GM10248 (cell line): ENCODE data around the gene AOPEP.

ENCODE experiments used
- CTCF ChIA-PET: fragments of 300-600 bp; sonication (Branson Sonifier 250); formaldehyde crosslinking; extraction: SDS; loops from one replicate; lab custom pipeline; 2021; ENCODE audit warnings: antibody characterized with exemption; lab: Yijun Ruan, JAX
- POLR2A ChIA-PET: fragments of 350-650 bp; sonication (Branson Sonifier 250); formaldehyde crosslinking; extraction: SDS; loops from one replicate; lab custom pipeline; 2020; ENCODE audit warnings: antibody characterized with exemption; lab: Yijun Ruan, JAX
- DNase-seq: peaks from one replicate; pipeline ENCODE4 v3.0.0; 2012; ENCODE audit errors: extremely low spot score
- TF ChIP-seq, protein P1 (sequence below): IDR thresholded peaks from 2 replicates; pipeline ENCODE4 v1.5.1; 2012; ENCODE audit warnings: mild to moderate bottlenecking, low read depth; ENCODE audit errors: extremely low read depth, missing control alignments, control extremely low read depth

Gene AOPEP

GRCh38 chr9:95125652-95126051 lies 399.2 kb downstream of the AOPEP start:
- POLR2A ChIA-PET, result no interaction called here
- CTCF ChIA-PET, result interaction anchor here (0.8 to 11.0 kb wide), 13 partner anchors 10 to 458 kb away, joined by 3 to 282 read pairs (median 7); no protein-coding TSS in a partner anchor
- DNase-seq, result no peak
- TF ChIP-seq, protein P1, sequence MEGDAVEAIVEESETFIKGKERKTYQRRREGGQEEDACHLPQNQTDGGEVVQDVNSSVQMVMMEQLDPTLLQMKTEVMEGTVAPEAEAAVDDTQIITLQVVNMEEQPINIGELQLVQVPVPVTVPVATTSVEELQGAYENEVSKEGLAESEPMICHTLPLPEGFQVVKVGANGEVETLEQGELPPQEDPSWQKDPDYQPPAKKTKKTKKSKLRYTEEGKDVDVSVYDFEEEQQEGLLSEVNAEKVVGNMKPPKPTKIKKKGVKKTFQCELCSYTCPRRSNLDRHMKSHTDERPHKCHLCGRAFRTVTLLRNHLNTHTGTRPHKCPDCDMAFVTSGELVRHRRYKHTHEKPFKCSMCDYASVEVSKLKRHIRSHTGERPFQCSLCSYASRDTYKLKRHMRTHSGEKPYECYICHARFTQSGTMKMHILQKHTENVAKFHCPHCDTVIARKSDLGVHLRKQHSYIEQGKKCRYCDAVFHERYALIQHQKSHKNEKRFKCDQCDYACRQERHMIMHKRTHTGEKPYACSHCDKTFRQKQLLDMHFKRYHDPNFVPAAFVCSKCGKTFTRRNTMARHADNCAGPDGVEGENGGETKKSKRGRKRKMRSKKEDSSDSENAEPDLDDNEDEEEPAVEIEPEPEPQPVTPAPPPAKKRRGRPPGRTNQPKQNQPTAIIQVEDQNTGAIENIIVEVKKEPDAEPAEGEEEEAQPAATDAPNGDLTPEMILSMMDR, result no peak

DNA sequence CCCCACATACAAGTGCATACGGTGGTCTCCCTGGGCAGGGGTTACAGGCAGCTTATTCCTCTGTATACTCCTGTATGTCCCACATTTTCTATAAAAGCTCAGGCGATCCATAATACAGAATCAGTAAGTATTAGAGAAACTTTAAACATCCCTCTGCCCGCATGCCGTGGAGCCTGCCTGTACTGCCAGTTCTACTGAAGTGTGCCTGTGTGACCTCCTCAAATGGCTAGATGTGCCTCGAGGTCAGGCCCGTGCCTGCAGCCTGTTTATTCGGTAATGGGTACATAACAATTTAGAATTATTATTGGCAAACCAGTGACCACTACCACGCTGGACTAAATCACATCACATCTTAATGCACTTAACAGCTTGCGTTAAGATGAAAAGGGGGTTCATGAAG lies 400.2 kb downstream of the AOPEP start:
- CTCF ChIA-PET, result interaction anchor here (0.7 to 11.0 kb wide), 20 partner anchors 9 to 459 kb away, joined by 3 to 282 read pairs (median 8); no protein-coding TSS in a partner anchor
- POLR2A ChIA-PET, result no interaction called here
- TF ChIP-seq, protein P1, result no peak
- DNase-seq, result no peak

GRCh38 chr9:95127249-95128176 lies 401.0 kb downstream of the AOPEP start:
- ChIA-PET CTCF (interaction anchor here (0.6 to 11.0 kb wide), 53 partner anchors 10 to 498 kb away, joined by 3 to 282 read pairs (median 5); no protein-coding TSS in a partner anchor), POLR2A (no interaction called here)
- DNase-seq, result peak; percentile 85
- TF ChIP-seq, protein P1, result peak; percentile 100

DNA sequence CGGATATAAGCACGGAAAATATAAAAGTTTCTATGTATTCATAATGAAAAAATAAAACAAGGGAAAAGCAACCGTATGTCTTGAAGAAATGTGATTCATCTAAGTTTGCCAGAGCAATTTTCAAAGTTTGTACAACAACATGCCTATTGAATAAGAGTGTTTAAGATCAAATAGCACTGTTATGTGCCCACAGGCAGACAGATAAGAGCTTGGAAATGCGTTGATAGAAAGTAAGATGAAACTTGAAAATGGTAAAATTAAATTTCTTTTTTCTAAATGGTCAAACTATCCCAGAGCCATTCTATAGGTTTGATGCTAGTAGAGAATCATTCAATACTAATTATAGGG lies 401.7 kb downstream of the AOPEP start:
- ChIA-PET CTCF (interaction anchor here (0.6 to 11.0 kb wide), 48 partner anchors 10 to 499 kb away, joined by 3 to 282 read pairs (median 5); no protein-coding TSS in a partner anchor), POLR2A (no interaction called here)
- no peak for DNase-seq
- TF ChIP-seq, protein P1, result no peak

GRCh38 chr9:95129476-95130291 lies 403.2 kb downstream of the AOPEP start:
- DNase-seq, result no peak
- CTCF ChIA-PET, result interaction anchor here (1.2 to 11.0 kb wide), 19 partner anchors 7 to 473 kb away, joined by 3 to 282 read pairs (median 6); no protein-coding TSS in a partner anchor
- TF ChIP-seq, protein P1, result no peak
- POLR2A ChIA-PET, result no interaction called here

DNA sequence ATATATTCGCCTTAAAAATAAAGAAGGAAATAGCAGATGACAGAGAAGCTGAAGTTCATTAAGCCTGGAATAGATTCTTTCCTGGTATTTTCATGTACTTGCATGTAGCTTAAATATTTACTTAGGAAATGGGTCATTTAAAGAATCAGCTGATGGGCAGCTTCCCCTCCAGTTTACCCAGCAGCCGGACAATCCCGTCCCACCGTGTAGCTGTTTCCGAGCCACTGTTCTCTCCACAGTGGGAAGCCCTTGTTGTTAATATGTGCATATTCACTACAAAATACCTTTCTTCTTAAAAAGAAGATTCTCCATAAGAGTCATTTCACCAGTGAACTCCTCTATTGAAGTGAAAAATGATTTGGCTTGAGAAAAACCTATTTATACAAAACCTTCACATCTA lies 404.0 kb downstream of the AOPEP start:
- CTCF ChIA-PET, result interaction anchor here (0.7 to 11.0 kb wide), 40 partner anchors 8 to 513 kb away, joined by 3 to 282 read pairs (median 5); no protein-coding TSS in a partner anchor
- POLR2A ChIA-PET, result no interaction called here
- TF ChIP-seq, protein P1, result no peak
- no peak for DNase-seq
